HG03064 (cell line): ENCODE measurements around the gene TMEM266.

Experiments used
- ATAC-seq: cut with Tn5 transposase; IDR thresholded peaks from one replicate; pipeline ENCODE4 v1.9.1; 2021; ENCODE audit warnings: low read depth; ENCODE audit not compliant: unreplicated experiment

The TMEM266 gene

DNA sequence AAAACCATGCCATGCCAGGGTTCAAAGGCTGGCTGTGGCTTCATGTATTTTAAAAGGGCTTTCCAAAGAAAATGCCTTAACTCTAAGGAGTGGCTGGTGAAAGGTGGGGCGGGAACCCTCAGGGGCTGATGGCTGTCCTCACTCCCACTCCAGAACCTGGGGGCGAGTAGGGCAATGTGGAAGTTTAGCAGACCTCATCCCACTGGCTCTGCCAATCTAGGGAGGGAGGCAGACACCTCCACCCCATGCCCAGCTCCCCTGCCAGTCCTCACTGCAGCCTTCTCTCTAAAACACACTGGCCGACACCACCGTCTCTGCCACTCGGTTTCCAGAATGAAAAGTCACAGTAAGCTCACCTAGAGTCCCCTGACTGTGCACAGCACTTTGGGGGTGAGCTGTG is 99.5 kb downstream of the TMEM266 start:
- ATAC-seq = no peak

DNA sequence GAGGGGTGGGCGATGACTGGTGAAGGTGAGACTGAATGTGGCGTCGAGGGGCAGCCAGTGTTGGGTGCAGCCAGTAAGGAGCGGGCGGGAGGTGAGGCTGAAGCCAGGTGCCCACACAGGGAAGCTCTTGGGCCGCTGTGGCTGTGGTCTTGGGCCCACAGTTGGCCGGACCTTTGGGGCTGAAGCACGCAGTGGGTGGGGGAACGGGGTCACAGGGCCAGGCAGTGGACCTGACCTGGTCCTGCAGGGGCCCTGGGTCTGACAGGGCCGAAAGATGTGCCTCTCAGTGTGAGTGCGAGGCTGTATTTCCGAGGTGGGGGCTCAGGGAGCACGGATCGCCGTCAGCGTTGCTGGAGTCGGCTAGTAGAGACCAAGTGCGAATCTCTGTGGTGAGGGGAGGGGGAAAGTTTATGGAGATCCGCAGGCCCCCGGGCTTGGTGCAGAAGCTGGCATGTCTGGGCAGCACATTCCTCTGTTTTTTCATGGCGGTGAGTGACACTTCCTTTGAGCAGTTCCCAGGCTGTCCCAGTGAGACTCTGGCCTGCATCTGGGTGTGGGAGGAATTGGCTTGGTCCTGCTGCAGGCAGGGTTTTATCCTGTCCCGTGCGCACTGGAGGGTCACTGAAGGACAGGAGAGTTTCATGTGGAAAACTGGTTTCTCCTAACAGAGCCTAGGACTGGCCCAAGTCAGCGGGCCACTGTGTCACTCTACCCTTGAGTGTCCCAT is 100.8 kb downstream of the TMEM266 start:
- ATAC-seq = no peak

DNA sequence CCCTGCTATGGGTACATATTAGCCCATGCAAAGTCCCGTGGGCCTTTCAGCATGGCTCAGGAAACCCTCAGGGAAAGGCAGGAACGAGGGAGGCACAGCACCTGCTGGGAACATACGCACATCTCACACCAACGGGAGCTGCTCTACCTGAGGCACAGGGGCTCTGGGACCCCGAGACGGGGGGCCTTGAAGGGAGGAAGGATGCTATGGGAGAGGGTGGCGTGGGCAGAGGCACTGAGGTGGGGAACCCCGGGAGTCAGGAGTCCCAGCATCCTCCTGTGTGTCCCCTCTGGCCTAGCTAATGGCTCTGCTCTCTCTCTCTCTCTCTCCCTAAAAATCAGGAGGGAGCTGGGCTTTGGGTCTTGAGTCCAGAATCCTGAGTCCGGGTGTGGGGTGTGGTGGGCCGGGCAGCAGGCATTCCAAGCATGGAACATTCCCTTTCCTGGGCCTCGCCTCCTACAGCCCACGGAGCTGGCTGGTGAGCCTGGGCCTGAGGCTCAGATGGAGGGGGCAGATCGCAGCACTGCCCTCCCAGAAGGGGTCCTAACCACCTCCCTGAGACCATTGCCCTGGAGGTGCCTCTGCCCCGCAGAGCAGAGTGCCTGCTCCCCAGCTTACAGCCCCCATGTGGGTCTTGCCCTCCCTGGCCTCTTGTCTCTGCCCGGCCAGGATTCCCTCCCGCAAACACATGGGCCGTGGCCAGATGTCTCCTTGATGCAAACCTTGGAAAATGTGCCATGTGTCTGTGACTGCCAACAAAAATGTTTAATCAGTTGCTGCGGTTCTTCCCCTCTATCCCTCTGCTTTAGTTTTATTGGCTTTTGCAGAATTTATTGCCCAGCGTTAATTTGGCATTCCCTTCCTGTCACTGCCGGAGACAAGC is 101.6 kb downstream of the TMEM266 start:
- no peak for ATAC-seq

DNA sequence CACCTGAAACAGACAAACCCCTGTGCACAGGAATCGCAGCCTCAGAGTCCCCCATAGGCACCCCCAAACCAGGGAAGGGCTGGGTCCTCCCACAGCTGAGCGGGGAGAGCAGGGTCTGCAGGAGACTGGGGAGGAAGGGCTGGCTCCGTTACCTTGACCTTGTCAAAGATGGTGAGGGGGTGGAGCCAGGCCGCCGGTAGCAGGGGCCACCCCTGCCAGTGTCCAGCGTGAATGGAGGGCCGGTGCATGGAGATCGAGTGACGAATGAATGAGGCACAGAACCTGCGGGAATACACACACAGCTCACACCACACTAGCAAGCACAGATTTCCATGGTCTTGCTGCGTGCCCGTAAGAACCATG is 102.2 kb downstream of the TMEM266 start:
- no peak for ATAC-seq

DNA sequence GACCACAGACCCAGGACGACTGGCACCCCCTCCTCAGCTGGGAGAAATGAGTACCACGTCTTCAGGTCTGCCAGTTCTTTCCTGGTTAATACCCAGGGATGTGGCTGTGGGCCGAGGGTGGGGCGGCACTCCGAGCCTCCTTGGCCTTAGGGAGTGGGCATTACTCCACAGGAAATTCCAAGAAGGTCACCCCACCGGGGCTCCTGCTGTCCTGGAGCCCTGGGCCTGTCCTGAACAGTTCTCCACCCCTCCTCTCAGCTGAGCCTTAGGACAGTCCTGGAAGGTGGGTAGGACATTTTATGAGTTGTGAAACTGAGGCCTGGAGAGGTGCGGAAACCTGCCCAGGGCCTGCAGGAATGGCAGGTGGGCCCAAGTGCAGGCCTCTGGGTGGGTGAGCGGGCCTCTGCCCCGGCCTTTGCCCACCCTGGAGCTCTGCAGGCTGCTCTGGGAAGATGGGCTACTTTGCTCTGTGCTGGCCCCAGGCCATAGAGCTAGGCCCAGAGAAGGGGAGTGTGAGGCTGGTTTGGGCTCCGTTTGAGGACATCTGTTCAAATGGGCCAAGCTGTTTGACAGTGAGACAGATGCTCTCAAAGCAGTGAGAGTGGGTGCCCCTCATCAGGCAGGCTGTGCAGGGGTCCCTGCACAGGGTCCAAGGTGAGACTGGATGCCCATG is 103.1 kb downstream of the TMEM266 start:
- no peak for ATAC-seq

DNA sequence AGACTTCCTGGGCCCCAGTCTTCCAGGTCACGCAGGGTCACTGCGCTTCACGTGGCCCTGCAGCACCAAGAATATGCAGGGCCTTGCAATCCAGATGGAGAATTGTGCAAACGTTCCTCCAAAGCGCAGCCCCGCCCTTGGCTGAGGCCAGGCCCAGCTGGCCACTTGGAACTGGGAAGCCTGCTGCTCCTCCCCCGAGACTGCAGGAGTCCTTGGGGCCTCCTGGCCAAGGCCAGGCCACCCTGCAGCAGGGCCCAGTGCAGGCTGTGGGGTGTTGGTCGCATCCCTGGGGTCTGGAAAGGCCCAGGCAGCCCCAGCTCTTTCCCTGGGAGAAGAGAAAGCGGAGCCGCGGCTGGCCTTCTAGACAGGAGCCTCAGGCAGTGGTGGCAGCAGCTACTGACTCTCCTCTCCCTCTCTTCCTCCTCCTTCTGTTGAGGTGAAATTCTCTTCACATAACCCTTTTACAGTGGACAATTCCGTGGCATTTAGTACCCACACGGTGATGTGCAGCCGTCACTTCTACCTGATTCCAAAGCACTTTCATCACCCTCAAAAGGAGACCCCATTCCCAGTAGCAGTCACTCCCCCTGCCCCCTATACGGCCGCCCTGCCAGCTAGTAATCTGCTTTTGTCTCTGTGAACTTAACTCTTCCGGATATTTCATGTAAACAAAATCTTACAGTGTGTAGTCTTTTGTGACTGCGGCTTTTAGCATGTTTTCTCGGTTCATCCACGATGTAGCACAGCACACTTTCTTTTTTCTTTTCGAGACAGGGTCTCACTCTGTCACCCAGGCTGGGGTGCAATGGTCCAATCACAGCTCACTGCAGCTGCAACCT is 103.9 kb downstream of the TMEM266 start:
- no peak for ATAC-seq

DNA sequence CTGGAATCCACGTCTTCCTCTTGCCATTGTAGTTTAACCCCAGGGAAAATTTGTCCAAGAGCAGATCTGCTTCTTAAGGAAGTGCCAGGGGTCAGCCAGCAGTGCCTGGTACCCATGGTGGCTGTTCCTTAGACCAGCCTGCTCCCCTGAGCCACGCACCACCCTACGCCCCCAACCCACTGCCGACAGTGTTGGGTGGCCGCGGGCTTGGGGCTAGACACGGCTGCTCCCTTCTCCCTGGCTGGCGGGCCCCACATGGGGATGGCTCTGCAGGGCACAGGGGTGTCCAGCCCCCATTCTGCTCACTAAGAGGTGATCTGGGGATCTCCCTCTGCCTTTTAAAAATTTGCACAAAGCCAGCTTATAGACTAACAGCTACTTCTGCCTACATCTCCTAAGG is 104.8 kb downstream of the TMEM266 start:
- no peak for ATAC-seq

DNA sequence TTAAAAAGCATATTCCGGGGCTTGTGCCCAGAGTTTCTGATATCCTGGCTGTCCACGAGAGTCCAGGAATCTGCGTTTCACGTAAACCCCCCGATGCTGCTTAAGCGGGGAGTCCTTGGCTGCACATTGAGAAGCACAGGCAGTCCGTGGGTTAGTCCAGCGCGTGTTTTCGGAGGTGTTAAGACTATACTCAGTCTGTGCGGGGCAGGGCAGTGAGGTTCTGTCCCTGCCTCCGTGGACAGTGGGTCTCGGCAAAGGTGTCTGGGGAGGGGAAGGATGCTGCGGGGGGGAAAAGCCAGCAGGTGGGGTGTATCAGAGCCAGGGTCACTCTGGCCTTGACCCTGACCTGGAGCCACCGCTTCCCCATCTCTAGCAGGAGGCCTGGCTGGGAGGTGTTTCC is 106.2 kb downstream of the TMEM266 start:
- ATAC-seq = no peak

DNA sequence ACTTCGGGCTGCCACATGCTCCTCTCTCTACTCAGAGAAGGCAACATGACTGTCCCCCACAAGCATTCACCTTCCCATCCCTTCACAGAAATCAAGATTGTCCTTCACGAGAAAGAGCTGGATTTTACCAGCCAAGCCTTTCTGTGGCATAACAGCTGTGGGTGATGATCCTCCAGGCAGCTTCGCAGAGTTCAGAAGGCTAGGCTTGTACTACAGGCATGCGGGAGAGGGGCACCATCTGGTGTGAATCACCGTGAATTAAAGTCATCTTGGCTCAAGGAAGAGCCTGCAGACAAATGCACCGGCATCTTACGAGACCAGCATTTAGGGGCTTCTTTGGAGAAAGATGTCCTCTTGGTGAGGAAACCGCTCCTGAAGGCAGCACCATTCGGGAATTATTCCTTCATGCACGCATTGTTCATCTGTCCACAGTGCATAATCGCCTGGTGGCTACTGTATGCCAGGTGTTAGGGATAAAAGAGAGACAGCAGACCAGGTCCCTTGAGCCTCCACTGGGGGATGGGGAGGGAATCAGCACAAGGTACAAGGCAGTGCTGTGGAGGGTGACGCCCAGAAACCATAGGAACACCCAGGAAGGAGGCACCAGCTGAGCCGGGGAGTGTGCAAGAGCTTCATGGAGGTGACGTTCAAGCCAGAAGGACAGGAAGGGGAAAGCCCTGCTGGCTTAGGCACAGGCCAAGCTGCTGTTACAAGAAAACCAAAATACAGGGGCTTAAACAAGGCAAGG is 108.6 kb downstream of the TMEM266 start:
- ATAC-seq = no peak

DNA sequence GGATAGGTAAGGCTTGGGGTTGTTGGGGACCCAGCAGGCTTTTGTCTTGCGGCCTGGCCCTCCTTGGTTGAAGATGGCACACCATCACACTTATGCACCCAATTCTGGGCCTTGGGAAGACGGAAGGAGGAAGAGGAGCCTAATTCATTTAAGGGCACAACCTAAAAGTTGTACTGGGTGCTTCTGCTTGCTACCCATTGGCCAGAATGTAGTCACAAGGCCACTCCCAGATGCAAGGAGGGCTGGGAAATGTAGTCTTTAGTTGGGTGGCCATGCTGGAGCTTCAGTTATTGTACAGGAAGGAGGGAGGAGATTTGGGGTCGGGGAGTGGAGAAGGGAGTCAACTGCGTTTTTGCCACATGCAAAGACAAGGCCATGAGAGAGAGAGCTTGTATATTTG is 109.2 kb downstream of the TMEM266 start:
- ATAC-seq = no peak

DNA sequence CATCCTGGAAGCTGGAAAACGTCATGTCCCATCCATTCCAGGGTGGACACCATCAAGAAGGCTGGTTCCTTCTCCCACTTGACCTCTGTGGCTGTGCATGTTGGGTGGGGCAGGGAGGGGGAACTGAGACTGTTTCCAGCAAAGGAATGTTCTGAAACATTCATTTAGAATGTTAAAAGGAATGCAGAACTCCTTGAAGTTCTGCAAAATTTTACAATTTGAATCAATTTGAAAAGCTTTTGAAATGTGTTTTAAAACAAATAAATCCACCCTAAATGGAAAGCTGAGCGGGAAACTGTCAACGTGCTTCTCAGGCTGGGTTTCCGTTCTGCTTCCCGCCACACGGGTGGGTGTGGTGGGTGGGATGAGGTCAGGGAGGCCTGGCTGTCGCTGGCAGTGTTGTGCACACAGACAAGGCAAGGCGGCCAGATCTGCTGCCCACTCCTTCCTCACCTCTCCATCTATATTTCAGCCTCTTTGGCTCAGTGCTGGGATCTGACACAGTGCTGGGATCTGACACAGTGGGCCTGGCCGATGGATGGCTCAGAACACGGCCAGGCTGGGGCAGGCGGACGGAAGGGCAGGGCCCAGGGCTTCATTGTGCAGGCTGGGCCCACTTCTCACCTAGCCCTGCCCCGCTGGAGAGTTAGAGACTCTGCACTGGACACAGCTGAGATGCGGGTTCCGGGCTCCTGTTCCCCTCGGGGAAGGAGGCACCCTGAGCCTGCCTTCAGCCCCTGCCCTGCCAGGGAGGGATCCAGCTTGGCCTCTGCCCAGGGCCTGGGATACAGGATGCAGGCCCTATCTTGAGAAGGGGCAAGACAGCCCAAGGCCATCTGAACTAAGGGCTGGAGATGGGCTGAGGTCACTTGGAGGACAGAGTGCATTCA is 110.4 kb downstream of the TMEM266 start:
- ATAC-seq = no peak

DNA sequence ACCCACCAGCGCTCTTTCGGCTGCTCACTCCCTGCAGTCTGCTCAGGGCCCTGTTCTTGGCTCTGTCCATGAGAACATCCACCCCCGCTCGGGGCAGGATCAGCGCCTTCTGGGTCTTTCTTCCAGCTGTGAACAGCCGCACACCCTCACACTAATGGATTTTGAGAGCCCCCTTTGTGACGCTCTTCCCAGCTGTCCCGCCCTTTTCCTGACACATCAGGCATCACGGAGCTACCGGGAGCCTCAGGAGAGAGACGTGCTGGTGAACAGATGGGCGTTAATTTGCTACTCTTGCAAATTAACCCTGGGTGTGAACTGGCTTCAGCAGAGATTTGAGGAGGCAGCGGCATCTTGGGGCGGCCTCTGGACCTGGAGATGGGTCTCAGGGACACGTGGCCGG is 113.0 kb downstream of the TMEM266 start:
- ATAC-seq = no peak

DNA sequence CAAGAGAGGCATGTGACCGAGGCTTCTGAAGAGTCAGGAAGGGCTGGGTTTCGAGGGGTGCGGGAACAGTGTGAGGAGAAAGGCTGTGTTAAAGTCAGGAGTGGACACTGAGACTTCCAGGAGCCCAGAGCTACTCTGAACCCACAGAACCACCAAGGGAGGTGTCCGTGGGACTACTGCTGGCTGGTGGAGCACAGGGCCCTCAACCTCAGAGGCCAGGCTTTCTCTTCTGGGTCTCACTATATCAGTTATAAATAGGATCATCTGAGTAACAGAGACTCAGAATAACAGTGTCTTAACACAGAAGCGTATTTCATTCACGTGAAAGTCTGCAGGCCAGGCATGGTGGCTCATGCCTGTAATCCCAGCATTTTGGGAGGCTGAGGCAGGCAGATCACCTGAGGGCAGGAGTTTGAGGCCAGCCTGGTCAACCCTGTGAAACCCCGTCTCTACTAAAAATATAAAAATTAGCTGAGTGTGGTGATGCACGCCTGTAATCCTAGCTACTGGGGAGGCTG is 113.6 kb downstream of the TMEM266 start:
- ATAC-seq = no peak

DNA sequence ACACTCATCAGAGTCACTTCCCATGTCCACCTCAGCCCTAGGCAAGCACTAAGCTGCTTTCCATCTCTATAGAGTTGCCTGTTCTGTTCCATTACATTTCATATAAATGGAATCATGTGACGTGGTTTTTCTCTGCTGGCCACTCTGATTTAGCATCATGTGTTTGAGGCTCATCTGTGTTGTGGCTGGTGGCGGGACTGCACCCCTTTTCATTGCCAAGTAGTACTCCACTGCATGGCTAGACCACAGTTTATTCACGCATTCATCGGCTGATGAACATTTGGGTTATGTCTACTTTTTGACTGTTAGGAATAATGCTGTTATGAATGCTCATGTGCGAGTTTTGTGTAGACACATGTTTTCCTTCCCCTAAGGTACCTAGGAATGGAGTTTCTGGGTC is 114.9 kb downstream of the TMEM266 start:
- ATAC-seq = no peak

DNA sequence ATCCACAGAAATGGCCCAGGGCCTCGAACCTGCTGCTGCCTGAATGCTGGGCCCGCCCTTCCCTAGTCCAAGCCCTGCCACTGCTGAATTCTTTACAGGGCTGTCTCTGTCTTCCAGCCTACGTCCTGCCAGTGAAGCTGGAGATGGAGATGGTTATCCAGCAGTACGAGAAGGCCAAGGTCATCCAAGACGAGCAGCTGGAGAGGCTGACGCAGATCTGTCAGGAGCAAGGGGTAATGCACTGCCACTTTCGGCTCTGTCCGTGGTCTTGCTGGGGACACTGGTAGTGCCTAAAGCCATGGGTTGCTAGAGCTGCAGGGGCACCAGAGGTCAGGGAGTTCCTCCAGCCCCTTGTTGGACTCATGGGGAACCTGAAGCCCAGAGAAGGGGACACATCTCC is 115.7 kb downstream of the TMEM266 start:
- ATAC-seq = no peak

DNA sequence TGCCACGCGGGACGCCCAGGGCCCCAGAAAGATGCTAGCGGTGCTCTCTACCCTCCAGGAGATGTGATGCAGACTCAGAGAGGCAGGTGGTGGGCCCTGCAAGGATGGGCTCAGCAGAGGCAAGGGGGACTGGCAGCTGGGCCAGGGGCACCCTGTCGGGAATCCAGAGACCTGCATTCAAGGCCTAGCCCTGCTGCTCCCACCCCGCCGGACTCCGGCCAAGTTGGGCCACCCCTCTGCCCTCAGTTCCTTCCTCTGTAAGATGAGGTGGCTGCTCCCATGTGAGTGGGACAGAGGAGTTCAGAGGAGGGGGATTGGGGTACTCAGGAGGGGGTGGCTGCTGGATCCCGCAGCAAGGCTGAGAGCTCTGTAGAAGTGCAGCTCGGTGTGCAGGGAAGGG is 116.3 kb downstream of the TMEM266 start:
- ATAC-seq = no peak

DNA sequence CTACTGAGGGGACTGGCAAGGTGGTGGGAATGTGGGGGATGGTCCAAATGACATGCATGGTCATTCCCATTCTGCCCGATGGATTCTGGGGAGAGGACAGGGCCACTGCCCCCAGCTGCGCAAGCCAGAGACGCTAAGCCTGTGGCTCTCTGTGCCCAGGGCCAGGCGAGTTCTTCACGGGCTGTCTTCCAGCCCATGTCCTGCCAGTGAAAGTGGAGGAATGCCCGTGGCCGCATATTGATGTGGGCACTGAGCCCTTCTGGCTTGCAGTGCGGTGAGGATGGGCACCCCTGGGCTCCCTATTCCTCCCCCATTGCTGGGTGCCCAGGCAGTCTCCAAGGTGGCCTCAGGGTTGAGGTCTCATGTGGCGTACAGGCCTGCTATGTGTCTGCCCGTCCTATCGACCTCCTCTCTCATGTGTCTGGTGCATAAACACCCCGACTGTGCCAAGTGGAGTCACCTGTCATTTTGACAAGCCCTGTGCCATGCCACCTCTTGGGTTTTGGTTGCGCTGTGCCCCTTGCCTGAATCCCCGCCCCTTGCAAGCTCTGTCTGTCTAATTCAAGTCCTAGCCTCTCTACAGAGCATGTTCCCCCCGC is 116.8 kb downstream of the TMEM266 start:
- ATAC-seq = no peak

DNA sequence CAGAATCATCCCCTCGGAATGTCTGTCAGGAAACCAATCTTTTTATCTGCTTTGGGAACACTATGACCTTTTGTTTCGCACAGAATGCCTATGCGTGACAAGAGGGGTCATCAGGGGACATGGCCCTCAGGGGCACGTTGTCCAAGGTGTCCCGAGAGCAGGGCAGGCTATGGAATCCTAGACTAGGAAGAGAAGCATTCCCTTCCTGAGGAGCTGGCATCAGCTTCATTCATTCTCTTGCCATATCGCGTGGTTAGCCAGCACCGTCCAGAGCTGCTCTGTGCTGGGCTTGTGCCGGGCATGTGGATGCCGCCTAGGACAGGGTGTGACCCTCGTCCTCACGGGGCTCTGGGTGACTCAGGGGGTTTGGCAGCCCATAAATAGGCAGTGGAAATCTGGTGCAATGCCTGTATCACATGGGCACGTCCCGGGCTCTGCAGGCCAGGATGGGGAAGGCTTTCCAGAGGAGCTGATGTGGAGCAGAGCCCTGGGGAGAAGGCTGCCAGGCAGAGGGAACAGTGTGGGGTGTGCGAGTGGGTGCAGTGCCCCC is 117.8 kb downstream of the TMEM266 start:
- ATAC-seq = no peak
